ENCODE data around the gene UNC79. TPM values are rescaled to one million over a fixed set of nuclear protein-coding genes. Genes with fewer than 3 reads are reported as not detected.
A peak's percentile ranks its signal among the peaks of the same experiment; 100 is the strongest.

Gene UNC79
- total RNA-seq, 1 donor from 2014 or later, result 2.2 TPM

DNA sequence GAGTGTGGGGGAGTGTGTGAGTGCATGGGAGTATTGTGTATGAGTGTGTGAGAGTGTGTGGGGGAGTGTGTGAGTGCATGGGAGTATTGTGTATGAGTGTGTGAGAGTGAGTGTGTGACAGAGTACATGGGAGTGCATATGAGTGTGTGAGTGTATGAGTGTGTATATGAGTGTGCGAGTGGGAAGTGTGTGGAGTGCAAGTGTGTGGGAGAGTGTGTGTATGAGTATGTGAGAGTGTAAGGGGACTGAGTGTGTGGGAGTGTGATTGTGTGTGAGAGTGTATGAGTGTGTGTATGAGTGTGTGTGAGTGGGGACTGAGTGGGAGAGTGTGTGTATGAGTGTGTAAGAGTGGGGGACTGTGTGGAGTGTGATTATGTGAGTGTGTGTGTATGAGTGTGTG is 316.8 kb downstream of the UNC79 start:
- H3K27me3 ChIP-seq, result no peaks in the 10 kb centered on the region
- H3K27me3 Mint-ChIP-seq (ENCODE audit: insufficient read depth, low read depth), result peaks cover 4% of the 10 kb centered on the region
- no peaks in the 10 kb centered on the region for H3K9me3 Mint-ChIP-seq
- H3K9ac ChIP-seq, result no peak overlapping the region
- H3K36me3 ChIP-seq, result no peaks in the 10 kb centered on the region
- no peak for DNase-seq (ENCODE audit: low spot score)
- no peaks in the 10 kb centered on the region for H4K20me1 ChIP-seq (ENCODE audit: low read depth)
- H3K4me3 Mint-ChIP-seq, result no peak overlapping the region
- no peak overlapping the region for H2AFZ ChIP-seq (replicated peaks)
- H3K36me3 Mint-ChIP-seq, result no peaks in the 10 kb centered on the region
- no peaks in the 10 kb centered on the region for H3K9me3 ChIP-seq (ENCODE audit: low read depth)
- H3K4me1 Mint-ChIP-seq, result peaks cover 48% of the 10 kb centered on the region
- peak overlapping the region; percentile 1 for H3K27ac Mint-ChIP-seq
- no peak overlapping the region for H3K4me2 ChIP-seq
- H3K79me2 ChIP-seq (ENCODE audit: low read depth), result no peaks in the 10 kb centered on the region
- H3K27ac ChIP-seq, result no peak overlapping the region
- peaks cover 49% of the 10 kb centered on the region for H3K4me1 ChIP-seq
- H3F3A ChIP-seq (ENCODE audit: low read depth), result peaks cover 14% of the 10 kb centered on the region
- H3K4me3 ChIP-seq, result no peak overlapping the region
- TF ChIP-seq, protein P1, sequence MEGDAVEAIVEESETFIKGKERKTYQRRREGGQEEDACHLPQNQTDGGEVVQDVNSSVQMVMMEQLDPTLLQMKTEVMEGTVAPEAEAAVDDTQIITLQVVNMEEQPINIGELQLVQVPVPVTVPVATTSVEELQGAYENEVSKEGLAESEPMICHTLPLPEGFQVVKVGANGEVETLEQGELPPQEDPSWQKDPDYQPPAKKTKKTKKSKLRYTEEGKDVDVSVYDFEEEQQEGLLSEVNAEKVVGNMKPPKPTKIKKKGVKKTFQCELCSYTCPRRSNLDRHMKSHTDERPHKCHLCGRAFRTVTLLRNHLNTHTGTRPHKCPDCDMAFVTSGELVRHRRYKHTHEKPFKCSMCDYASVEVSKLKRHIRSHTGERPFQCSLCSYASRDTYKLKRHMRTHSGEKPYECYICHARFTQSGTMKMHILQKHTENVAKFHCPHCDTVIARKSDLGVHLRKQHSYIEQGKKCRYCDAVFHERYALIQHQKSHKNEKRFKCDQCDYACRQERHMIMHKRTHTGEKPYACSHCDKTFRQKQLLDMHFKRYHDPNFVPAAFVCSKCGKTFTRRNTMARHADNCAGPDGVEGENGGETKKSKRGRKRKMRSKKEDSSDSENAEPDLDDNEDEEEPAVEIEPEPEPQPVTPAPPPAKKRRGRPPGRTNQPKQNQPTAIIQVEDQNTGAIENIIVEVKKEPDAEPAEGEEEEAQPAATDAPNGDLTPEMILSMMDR (IDR thresholded peaks at IDR 0.05), result no peak
- TF ChIP-seq EZH2 (IDR thresholded peaks at IDR 0.05) (no peak), EZH2phosphoT487 (IDR thresholded peaks at IDR 0.05) (no peak)

DNA sequence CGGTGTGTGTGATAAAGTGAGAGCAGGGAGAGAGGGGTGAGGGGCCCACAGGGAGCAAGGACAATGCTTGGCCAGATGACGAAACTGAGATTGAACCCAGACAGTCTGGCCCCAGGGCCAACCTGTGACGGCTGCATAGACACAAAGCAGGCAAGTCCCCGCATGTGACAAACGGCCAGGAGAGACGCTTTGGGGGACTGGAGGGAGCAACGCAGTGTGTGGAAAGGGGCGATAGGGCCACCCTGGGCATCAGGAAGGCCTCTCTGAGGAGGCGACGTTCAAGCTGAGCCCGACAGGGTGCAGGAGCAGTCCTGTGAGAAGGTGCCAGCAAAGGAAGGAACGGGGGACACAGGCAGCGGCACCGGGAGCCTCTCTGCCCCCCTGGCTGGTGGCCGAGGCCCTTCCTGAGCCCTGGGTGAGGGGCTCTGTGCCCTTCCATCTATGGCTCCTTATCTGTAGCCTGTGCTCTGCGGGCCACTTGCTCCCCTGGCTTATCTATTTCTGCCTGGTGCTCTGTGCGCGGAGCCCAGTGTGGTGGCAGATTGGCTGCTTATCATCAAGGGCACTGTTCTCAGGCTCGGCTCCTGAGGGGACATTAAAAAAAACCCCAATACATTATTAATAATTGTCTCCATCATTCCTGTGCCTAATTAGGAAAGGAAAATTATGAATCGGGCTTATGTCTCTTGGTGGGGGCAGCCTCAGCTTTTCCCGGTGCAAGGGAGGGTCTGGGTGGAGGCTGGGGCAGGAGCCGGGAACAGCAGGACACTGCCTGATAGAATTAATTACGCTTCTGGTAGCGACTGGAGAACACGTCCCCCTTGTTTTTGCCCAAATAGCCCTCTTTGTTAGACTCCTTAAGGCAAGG is 317.7 kb downstream of the UNC79 start:
- Mint-ChIP-seq H3K9me3 (no peaks in the 10 kb centered on the region), H3K4me1 (peaks cover 42% of the 10 kb centered on the region), H3K36me3 (no peaks in the 10 kb centered on the region), H3K4me3 (no peak overlapping the region), H3K27ac (peak overlapping the region; percentile 85), H3K27me3 (ENCODE audit: insufficient read depth, low read depth) (peaks cover 4% of the 10 kb centered on the region)
- no peaks in the 10 kb centered on the region for H3K79me2 ChIP-seq (ENCODE audit: low read depth)
- H3K4me2 ChIP-seq, result peak overlapping the region; percentile 10
- H3K4me3 ChIP-seq, result no peak overlapping the region
- no peak overlapping the region for H3K9ac ChIP-seq
- TF ChIP-seq EZH2phosphoT487 (IDR thresholded peaks at IDR 0.05), result no peak
- TF ChIP-seq, protein P1 (IDR thresholded peaks at IDR 0.05), result no peak
- no peak for TF ChIP-seq EZH2 (IDR thresholded peaks at IDR 0.05)
- no peaks in the 10 kb centered on the region for H4K20me1 ChIP-seq (ENCODE audit: low read depth)
- H3K27ac ChIP-seq, result peak overlapping the region; percentile 56
- peaks cover 14% of the 10 kb centered on the region for H3F3A ChIP-seq (ENCODE audit: low read depth)
- H3K9me3 ChIP-seq (ENCODE audit: low read depth), result no peaks in the 10 kb centered on the region
- H3K36me3 ChIP-seq, result no peaks in the 10 kb centered on the region
- no peaks in the 10 kb centered on the region for H3K27me3 ChIP-seq
- peak; percentile 72 for DNase-seq (ENCODE audit: low spot score)
- no peak overlapping the region for H2AFZ ChIP-seq (replicated peaks)
- H3K4me1 ChIP-seq, result peaks cover 49% of the 10 kb centered on the region

DNA sequence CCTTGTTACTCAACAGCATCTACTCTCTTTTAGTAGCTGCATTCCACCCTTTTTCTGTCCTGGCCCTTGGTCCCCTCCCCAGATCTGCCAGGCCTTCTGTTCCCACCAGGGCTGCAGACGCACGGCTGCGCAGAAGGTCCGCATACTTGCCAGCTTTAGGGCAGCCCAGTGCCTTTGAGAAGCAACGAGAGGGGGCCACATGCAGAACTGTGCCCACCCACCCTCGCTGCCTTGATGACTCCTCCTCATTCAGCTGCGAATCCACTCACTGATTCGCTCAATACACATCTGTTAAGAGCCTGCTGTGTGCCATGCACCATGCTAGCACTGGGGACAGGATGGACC is 318.3 kb downstream of the UNC79 start:
- H3K4me3 Mint-ChIP-seq, result no peak overlapping the region

More for the DNA sequence above, 318.3 kb downstream of the UNC79 start:
- Mint-ChIP-seq H3K4me1 (peaks cover 41% of the 10 kb centered on the region), H3K27ac (peak overlapping the region; percentile 85), H3K36me3 (no peaks in the 10 kb centered on the region), H3K9me3 (no peaks in the 10 kb centered on the region), H3K27me3 (ENCODE audit: insufficient read depth, low read depth) (peaks cover 4% of the 10 kb centered on the region)
- no peak overlapping the region for H3K9ac ChIP-seq
- no peaks in the 10 kb centered on the region for H4K20me1 ChIP-seq (ENCODE audit: low read depth)
- DNase-seq (ENCODE audit: low spot score), result no peak
- peaks cover 45% of the 10 kb centered on the region for H3K4me1 ChIP-seq
- no peaks in the 10 kb centered on the region for H3K36me3 ChIP-seq
- H3F3A ChIP-seq (ENCODE audit: low read depth), result peaks cover 14% of the 10 kb centered on the region
- no peaks in the 10 kb centered on the region for H3K79me2 ChIP-seq (ENCODE audit: low read depth)
- peak overlapping the region; percentile 56 for H3K27ac ChIP-seq
- H3K4me2 ChIP-seq, result peak overlapping the region; percentile 10
- H3K4me3 ChIP-seq, result no peak overlapping the region
- no peak overlapping the region for H2AFZ ChIP-seq (replicated peaks)
- H3K9me3 ChIP-seq (ENCODE audit: low read depth), result no peaks in the 10 kb centered on the region
- TF ChIP-seq EZH2 (IDR thresholded peaks at IDR 0.05), result no peak
- TF ChIP-seq, protein P1 (IDR thresholded peaks at IDR 0.05), result no peak
- TF ChIP-seq EZH2phosphoT487 (IDR thresholded peaks at IDR 0.05), result no peak
- H3K27me3 ChIP-seq, result no peaks in the 10 kb centered on the region
